Neuronal stem cell (in vitro differentiated cells): ENCODE measurements around the gene CFAP92.
"Not testable (repeated sequence)": the region's sequence is repeated elsewhere in the genome, so short reads cannot be mapped to it uniquely, and the experiment has no call there.

Experiments
- DNase-seq: peaks from one replicate; pipeline ENCODE4 v3.0.0-alpha.2; 2013; ENCODE audit warnings: low spot score
- H2AFZ ChIP-seq: one replicate; pipeline ENCODE4 v1.6.1; 2013; ENCODE audit warnings: mild to moderate bottlenecking, low read length, inconsistent platforms
- H2AK5ac ChIP-seq: 2 replicates; pipeline ENCODE4 v1.6.1; 2013; ENCODE audit warnings: low read depth, mild to moderate bottlenecking, inconsistent platforms, low read length, moderate library complexity, mixed read lengths
- H2BK120ac ChIP-seq: 2 replicates; pipeline ENCODE4 v1.6.1; 2013; ENCODE audit warnings: low read depth, mild to moderate bottlenecking, inconsistent platforms, low read length, moderate library complexity, mixed read lengths
- H2BK12ac ChIP-seq: one replicate; pipeline ENCODE4 v1.6.1; 2013; ENCODE audit warnings: low read length, inconsistent platforms
- H2BK15ac ChIP-seq: 2 replicates; pipeline ENCODE4 v1.6.1; 2013; ENCODE audit warnings: mild to moderate bottlenecking, low read length, inconsistent platforms, mixed read lengths
- H2BK5ac ChIP-seq: one replicate; pipeline ENCODE4 v1.6.1; 2013; ENCODE audit warnings: inconsistent platforms, mild to moderate bottlenecking, low read length, moderate library complexity
- H3K14ac ChIP-seq: one replicate; pipeline ENCODE4 v1.6.1; 2013; ENCODE audit warnings: low read length, inconsistent platforms
- H3K18ac ChIP-seq: 2 replicates; pipeline ENCODE4 v1.6.1; 2013; ENCODE audit warnings: low read length, inconsistent platforms
- H3K23ac ChIP-seq: 2 replicates; pipeline ENCODE4 v1.6.1; 2013; ENCODE audit warnings: low read depth, mild to moderate bottlenecking, mixed read lengths, low read length, inconsistent platforms; ENCODE audit not compliant: poor library complexity
- H3K27ac ChIP-seq: replicated peaks from 3 replicates; pipeline ENCODE4 v1.5.1; 2013; ENCODE audit warnings: low read length, inconsistent platforms
- H3K27me3 ChIP-seq, 3 experiments: 2 replicates each; pipeline ENCODE4 v1.6.1; 2013; ENCODE audit warnings: low read length in 3 of 3, mild to moderate bottlenecking in 2 of 3, inconsistent platforms in 1 of 3, low read depth in 1 of 3, mixed read lengths in 1 of 3, moderate library complexity in 1 of 3; ENCODE audit not compliant: control insufficient read depth in 3 of 3, insufficient read depth in 3 of 3
- H3K36me3 ChIP-seq, 2 donors: replicated peaks in 1 of 2; 2 replicates each; pipeline ENCODE4 v1.6.1; 2013; ENCODE audit warnings: low read length in 2 of 2; ENCODE audit not compliant: control insufficient read depth in 2 of 2, insufficient read depth in 2 of 2
- H3K4ac ChIP-seq: 2 replicates; pipeline ENCODE4 v1.6.1; 2013; ENCODE audit warnings: inconsistent platforms, mild to moderate bottlenecking, low read length, moderate library complexity
- H3K4me1 ChIP-seq, 2 donors: 1 replicate in 1 of 2; 2 replicates in 1 of 2; pipeline ENCODE4 v1.6.1; 2013; ENCODE audit warnings: low read length in 2 of 2, low read depth in 1 of 2; ENCODE audit not compliant: control insufficient read depth in 2 of 2, insufficient read depth in 1 of 2
- H3K4me2 ChIP-seq: one replicate; pipeline ENCODE4 v1.6.1; 2013; ENCODE audit warnings: mild to moderate bottlenecking, low read length, inconsistent platforms; ENCODE audit not compliant: insufficient read depth, poor library complexity, severe bottlenecking
- H3K4me3 ChIP-seq, 2 donors: 2 replicates each; pipeline ENCODE4 v1.5.1; 2013; ENCODE audit warnings: low read length in 2 of 2, mild to moderate bottlenecking in 2 of 2, inconsistent platforms in 1 of 2, moderate library complexity in 1 of 2
- H3K79me1 ChIP-seq: one replicate; pipeline ENCODE4 v1.6.1; 2013; ENCODE audit warnings: low read depth, mild to moderate bottlenecking, inconsistent platforms, low read length, moderate library complexity
- H3K9ac ChIP-seq: one replicate; pipeline ENCODE4 v1.6.1; 2013; ENCODE audit warnings: mild to moderate bottlenecking, low read depth, low read length, inconsistent platforms; ENCODE audit not compliant: poor library complexity
- H3K9me3 ChIP-seq, 2 donors: replicated peaks in 1 of 2; 2 replicates each; pipeline versions ENCODE3 to v1.6.1; 2013; ENCODE audit warnings: low read length in 2 of 2, mild to moderate bottlenecking in 2 of 2, inconsistent platforms in 1 of 2, low read depth in 1 of 2, mixed read lengths in 1 of 2, moderate library complexity in 1 of 2; ENCODE audit not compliant: control insufficient read depth in 2 of 2, insufficient read depth in 1 of 2
- H4K8ac ChIP-seq: one replicate; pipeline ENCODE4 v1.6.1; 2013; ENCODE audit warnings: low read depth, mild to moderate bottlenecking, inconsistent platforms, low read length, moderate library complexity
- H4K91ac ChIP-seq: one replicate; pipeline ENCODE4 v1.6.1; 2013; ENCODE audit warnings: low read length, low read depth, mild to moderate bottlenecking, inconsistent platforms; ENCODE audit not compliant: poor library complexity
- WGBS, 2 donors: extraction: QIAGEN DNeasy Blood & Tissue Kit; methylation state at CpG; one replicate each; pipeline ENCODE4 v1.1.7; 2013; ENCODE audit warnings: missing lambda C conversion rate in 2 of 2, mixed read lengths in 1 of 2; ENCODE audit not compliant: insufficient read length in 2 of 2, insufficient replicate concordance in 1 of 2; ENCODE audit errors: extremely low coverage in 2 of 2; 5-methylcytosine and 5-hydroxymethylcytosine counted together

Gene CFAP92

GRCh38 chr3:128931046-128931445 lies 62.8 kb downstream of the CFAP92 start:
- no peak overlapping the region for H3K4me2 ChIP-seq
- no peak overlapping the region for H2BK5ac ChIP-seq
- no peaks in the 10 kb centered on the region for H3K27me3 ChIP-seq
- H3K4me1 ChIP-seq, result no peaks in the 10 kb centered on the region
- H3K9ac ChIP-seq, result no peak overlapping the region
- no peak overlapping the region for H2BK120ac ChIP-seq
- H2AK5ac ChIP-seq, result no peak overlapping the region
- no peak overlapping the region for H3K18ac ChIP-seq
- no peak overlapping the region for H2AFZ ChIP-seq
- H4K91ac ChIP-seq, result no peak overlapping the region
- no peak for DNase-seq
- H3K9me3 ChIP-seq, result peaks cover 5 to 26% of the 10 kb centered on the region in 2 donors
- WGBS, 2 donors, result no CpG with 5 or more reads among the region's 10 CpGs
- H3K36me3 ChIP-seq, result peaks cover 0 to 17% of the 10 kb centered on the region in 2 donors
- no peaks in the 10 kb centered on the region for H3K79me1 ChIP-seq
- no peak overlapping the region for H3K27ac ChIP-seq
- H2BK15ac ChIP-seq, result no peak overlapping the region
- H3K4me3 ChIP-seq, result no peak overlapping the region
- no peak overlapping the region for H3K23ac ChIP-seq
- H4K8ac ChIP-seq, result no peak overlapping the region
- no peak overlapping the region for H2BK12ac ChIP-seq
- H3K14ac ChIP-seq, result no peak overlapping the region
- H3K4ac ChIP-seq, result no peak overlapping the region

GRCh38 chr3:128929364-128929763 lies 64.5 kb downstream of the CFAP92 start:
- H2AFZ ChIP-seq, result no peak overlapping the region
- no peak overlapping the region for H3K27ac ChIP-seq
- H3K27me3 ChIP-seq, result no peaks in the 10 kb centered on the region
- no CpG with 5 or more reads among the region's 3 CpGs for WGBS, 2 donors
- no peak for DNase-seq
- H3K36me3 ChIP-seq, result peaks cover 0 to 17% of the 10 kb centered on the region in 2 donors
- peaks cover 9 to 41% of the 10 kb centered on the region in 2 donors for H3K9me3 ChIP-seq
- no peak overlapping the region for H3K14ac ChIP-seq
- no peak overlapping the region for H3K4me2 ChIP-seq
- H2BK15ac ChIP-seq, result no peak overlapping the region
- H3K79me1 ChIP-seq, result peaks cover 3% of the 10 kb centered on the region
- no peak overlapping the region for H3K18ac ChIP-seq
- H3K4me3 ChIP-seq, result no peak overlapping the region
- no peak overlapping the region for H3K23ac ChIP-seq
- H3K4me1 ChIP-seq, result no peaks in the 10 kb centered on the region
- H2BK12ac ChIP-seq, result no peak overlapping the region
- H2BK5ac ChIP-seq, result no peak overlapping the region
- no peak overlapping the region for H4K8ac ChIP-seq
- no peak overlapping the region for H2BK120ac ChIP-seq
- no peak overlapping the region for H3K9ac ChIP-seq
- H3K4ac ChIP-seq, result no peak overlapping the region
- H2AK5ac ChIP-seq, result no peak overlapping the region
- no peak overlapping the region for H4K91ac ChIP-seq

GRCh38 chr3:128923986-128924385 lies 69.9 kb downstream of the CFAP92 start:
- H3K23ac ChIP-seq, H2BK120ac ChIP-seq: not testable (repeated sequence)

GRCh38 chr3:128923576-128923975 lies 70.3 kb downstream of the CFAP92 start:
- Histone ChIP-seq H2BK12ac (no peak overlapping the region), H3K9me3 (peaks cover 13 to 66% of the 10 kb centered on the region in 2 donors)

More at GRCh38 chr3:128923986-128924385, 69.9 kb downstream of the CFAP92 start:
- Histone ChIP-seq H3K9me3 (peaks cover 13 to 66% of the 10 kb centered on the region in 2 donors), H3K36me3 (peaks cover 0 to 12% of the 10 kb centered on the region in 2 donors)
- H3K79me1 ChIP-seq, H3K4me1 ChIP-seq, H3K9ac ChIP-seq, H2AK5ac ChIP-seq, H3K4me2 ChIP-seq, H3K14ac ChIP-seq, H4K91ac ChIP-seq, H2AFZ ChIP-seq, H2BK12ac ChIP-seq, H2BK15ac ChIP-seq, H3K27me3 ChIP-seq, H3K18ac ChIP-seq, DNase-seq, H3K4me3 ChIP-seq, H3K27ac ChIP-seq, H4K8ac ChIP-seq, H2BK5ac ChIP-seq, H3K4ac ChIP-seq: not testable (repeated sequence)
- WGBS, 2 donors, result no CpG with 5 or more reads among the region's 6 CpGs

More at GRCh38 chr3:128923576-128923975, 70.3 kb downstream of the CFAP92 start:
- Histone ChIP-seq H4K8ac (no peak overlapping the region), H3K23ac (no peak overlapping the region), H2BK120ac (no peak overlapping the region), H3K9ac (no peak overlapping the region), H3K18ac (no peak overlapping the region), H3K4ac (no peak overlapping the region), H2BK5ac (no peak overlapping the region), H3K4me2 (no peak overlapping the region), H4K91ac (no peak overlapping the region), H3K4me3 (no peak overlapping the region), H3K14ac (no peak overlapping the region), H2AK5ac (no peak overlapping the region), H3K4me1 (no peaks in the 10 kb centered on the region), H3K79me1 (peaks cover 3% of the 10 kb centered on the region), H2BK15ac (no peak overlapping the region), H3K36me3 (peaks cover 0 to 16% of the 10 kb centered on the region in 2 donors), H2AFZ (no peak overlapping the region), H3K27me3 (no peaks in the 10 kb centered on the region), H3K27ac (no peak overlapping the region)
- WGBS, 2 donors, result no CpG with 5 or more reads among the region's 2 CpGs
- DNase-seq, result no peak
